ENCODE results near the gene ATRAID. TPM values are rescaled to one million over a fixed set of nuclear protein-coding genes. Genes with fewer than 3 reads are reported as not detected.

The ATRAID gene
- total and polyA plus RNA-seq, 2 experiments from 2014 or later, result 129 to 154 TPM

DNA sequence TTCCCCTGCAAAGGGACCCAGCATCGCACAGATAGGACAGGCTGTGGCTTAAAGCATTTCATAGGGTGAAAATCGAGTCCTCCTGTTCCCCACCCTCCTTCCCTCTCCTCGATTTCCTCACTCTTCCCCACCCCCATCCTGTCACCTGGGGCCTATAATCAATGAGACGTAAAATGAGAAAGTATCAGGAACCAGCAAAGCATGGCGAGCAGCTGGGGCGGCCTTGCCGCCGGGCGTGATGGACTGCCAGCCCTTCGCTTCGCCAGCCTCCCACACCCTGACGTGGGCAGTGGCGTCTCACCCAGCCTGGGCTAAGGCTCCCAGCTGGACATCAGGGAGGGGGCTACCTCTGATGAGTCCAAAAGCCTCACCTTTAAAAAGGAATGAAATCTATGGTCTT is 39.9 kb downstream of the ATRAID start:
- Mint-ChIP-seq H3K27ac (no peak overlapping the region), H3K4me1 (peaks cover 18% of the 10 kb centered on the region), H3K36me3 (ENCODE audit: low read depth) (no peaks in the 10 kb centered on the region; the same call in 2 of the 3 replicates), H3K4me3 (no peak overlapping the region), H3K27me3 (ENCODE audit: insufficient read depth, low read depth, poor library complexity) (peaks cover 20% of the 10 kb centered on the region), H3K9me3 (no peaks in the 10 kb centered on the region)
- Histone ChIP-seq H3K27me3 (ENCODE audit: insufficient read depth) (peaks cover 14% of the 10 kb centered on the region), H3K9me2 (ENCODE audit: insufficient read depth) (no peaks in the 10 kb centered on the region), H3K79me2 (replicated peaks; ENCODE audit: insufficient read depth) (no peaks in the 10 kb centered on the region), H2AFZ (no peak overlapping the region), H3F3A (replicated peaks; ENCODE audit: low read depth) (peaks cover 12% of the 10 kb centered on the region), H3K27ac (ENCODE audit: low read depth) (no peak overlapping the region), H3K4me1 (ENCODE audit: insufficient read depth) (peaks cover 10% of the 10 kb centered on the region), H3K4me3 (no peak overlapping the region), H4K20me1 (replicated peaks; ENCODE audit: insufficient read depth) (no peaks in the 10 kb centered on the region), H3K4me2 (no peak overlapping the region), H3K36me3 (ENCODE audit: insufficient read depth) (no peaks in the 10 kb centered on the region)
- ATAC-seq (no peak), DNase-seq (ENCODE audit: low spot score) (no peak)
- TF ChIP-seq, protein P1, sequence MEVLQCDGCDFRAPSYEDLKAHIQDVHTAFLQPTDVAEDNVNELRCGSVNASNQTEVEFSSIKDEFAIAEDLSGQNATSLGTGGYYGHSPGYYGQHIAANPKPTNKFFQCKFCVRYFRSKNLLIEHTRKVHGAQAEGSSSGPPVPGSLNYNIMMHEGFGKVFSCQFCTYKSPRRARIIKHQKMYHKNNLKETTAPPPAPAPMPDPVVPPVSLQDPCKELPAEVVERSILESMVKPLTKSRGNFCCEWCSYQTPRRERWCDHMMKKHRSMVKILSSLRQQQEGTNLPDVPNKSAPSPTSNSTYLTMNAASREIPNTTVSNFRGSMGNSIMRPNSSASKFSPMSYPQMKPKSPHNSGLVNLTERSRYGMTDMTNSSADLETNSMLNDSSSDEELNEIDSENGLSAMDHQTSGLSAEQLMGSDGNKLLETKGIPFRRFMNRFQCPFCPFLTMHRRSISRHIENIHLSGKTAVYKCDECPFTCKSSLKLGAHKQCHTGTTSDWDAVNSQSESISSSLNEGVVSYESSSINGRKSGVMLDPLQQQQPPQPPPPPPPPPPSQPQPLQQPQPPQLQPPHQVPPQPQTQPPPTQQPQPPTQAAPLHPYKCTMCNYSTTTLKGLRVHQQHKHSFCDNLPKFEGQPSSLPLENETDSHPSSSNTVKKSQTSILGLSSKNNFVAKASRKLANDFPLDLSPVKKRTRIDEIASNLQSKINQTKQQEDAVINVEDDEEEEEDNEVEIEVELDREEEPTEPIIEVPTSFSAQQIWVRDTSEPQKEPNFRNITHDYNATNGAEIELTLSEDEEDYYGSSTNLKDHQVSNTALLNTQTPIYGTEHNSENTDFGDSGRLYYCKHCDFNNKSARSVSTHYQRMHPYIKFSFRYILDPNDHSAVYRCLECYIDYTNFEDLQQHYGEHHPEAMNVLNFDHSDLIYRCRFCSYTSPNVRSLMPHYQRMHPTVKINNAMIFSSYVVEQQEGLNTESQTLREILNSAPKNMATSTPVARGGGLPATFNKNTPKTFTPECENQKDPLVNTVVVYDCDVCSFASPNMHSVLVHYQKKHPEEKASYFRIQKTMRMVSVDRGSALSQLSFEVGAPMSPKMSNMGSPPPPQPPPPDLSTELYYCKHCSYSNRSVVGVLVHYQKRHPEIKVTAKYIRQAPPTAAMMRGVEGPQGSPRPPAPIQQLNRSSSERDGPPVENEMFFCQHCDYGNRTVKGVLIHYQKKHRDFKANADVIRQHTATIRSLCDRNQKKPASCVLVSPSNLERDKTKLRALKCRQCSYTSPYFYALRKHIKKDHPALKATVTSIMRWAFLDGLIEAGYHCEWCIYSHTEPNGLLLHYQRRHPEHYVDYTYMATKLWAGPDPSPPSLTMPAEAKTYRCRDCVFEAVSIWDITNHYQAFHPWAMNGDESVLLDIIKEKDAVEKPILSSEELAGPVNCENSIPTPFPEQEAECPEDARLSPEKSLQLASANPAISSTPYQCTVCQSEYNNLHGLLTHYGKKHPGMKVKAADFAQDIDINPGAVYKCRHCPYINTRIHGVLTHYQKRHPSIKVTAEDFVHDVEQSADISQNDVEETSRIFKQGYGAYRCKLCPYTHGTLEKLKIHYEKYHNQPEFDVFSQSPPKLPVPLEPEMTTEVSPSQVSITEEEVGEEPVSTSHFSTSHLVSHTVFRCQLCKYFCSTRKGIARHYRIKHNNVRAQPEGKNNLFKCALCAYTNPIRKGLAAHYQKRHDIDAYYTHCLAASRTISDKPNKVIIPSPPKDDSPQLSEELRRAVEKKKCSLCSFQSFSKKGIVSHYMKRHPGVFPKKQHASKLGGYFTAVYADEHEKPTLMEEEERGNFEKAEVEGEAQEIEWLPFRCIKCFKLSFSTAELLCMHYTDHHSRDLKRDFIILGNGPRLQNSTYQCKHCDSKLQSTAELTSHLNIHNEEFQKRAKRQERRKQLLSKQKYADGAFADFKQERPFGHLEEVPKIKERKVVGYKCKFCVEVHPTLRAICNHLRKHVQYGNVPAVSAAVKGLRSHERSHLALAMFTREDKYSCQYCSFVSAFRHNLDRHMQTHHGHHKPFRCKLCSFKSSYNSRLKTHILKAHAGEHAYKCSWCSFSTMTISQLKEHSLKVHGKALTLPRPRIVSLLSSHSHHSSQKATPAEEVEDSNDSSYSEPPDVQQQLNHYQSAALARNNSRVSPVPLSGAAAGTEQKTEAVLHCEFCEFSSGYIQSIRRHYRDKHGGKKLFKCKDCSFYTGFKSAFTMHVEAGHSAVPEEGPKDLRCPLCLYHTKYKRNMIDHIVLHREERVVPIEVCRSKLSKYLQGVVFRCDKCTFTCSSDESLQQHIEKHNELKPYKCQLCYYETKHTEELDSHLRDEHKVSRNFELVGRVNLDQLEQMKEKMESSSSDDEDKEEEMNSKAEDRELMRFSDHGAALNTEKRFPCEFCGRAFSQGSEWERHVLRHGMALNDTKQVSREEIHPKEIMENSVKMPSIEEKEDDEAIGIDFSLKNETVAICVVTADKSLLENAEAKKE (CRISPR knock-in tag; IDR thresholded peaks at IDR 0.05), result no peak
- TF ChIP-seq POLR2AphosphoS5 (IDR thresholded peaks at IDR 0.05; ENCODE audit: low read depth) (no peak), EZH2 (IDR thresholded peaks at IDR 0.05; ENCODE audit: low read depth, unreplicated experiment) (no peak), STAT1 (IDR thresholded peaks at IDR 0.05; ENCODE audit: unreplicated experiment) (no peak), JUNB (IDR thresholded peaks at IDR 0.05; ENCODE audit: unreplicated experiment) (no peak), CREB1 (CRISPR knock-in tag; IDR thresholded peaks at IDR 0.05; ENCODE audit: low read depth) (no peak), EZH2phosphoT487 (IDR thresholded peaks at IDR 0.05; ENCODE audit: unreplicated experiment) (no peak), NANOG (IDR thresholded peaks at IDR 0.05; ENCODE audit: borderline replicate concordance) (no peak), ZNF114 (CRISPR knock-in tag; IDR thresholded peaks at IDR 0.05) (no peak), ZNF331 (CRISPR knock-in tag; IDR thresholded peaks at IDR 0.05; ENCODE audit: low read depth) (no peak)
- TF ChIP-seq, protein P2, sequence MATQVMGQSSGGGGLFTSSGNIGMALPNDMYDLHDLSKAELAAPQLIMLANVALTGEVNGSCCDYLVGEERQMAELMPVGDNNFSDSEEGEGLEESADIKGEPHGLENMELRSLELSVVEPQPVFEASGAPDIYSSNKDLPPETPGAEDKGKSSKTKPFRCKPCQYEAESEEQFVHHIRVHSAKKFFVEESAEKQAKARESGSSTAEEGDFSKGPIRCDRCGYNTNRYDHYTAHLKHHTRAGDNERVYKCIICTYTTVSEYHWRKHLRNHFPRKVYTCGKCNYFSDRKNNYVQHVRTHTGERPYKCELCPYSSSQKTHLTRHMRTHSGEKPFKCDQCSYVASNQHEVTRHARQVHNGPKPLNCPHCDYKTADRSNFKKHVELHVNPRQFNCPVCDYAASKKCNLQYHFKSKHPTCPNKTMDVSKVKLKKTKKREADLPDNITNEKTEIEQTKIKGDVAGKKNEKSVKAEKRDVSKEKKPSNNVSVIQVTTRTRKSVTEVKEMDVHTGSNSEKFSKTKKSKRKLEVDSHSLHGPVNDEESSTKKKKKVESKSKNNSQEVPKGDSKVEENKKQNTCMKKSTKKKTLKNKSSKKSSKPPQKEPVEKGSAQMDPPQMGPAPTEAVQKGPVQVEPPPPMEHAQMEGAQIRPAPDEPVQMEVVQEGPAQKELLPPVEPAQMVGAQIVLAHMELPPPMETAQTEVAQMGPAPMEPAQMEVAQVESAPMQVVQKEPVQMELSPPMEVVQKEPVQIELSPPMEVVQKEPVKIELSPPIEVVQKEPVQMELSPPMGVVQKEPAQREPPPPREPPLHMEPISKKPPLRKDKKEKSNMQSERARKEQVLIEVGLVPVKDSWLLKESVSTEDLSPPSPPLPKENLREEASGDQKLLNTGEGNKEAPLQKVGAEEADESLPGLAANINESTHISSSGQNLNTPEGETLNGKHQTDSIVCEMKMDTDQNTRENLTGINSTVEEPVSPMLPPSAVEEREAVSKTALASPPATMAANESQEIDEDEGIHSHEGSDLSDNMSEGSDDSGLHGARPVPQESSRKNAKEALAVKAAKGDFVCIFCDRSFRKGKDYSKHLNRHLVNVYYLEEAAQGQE (IDR thresholded peaks at IDR 0.05; ENCODE audit: unreplicated experiment), result no peak
- TF ChIP-seq, protein P3, sequence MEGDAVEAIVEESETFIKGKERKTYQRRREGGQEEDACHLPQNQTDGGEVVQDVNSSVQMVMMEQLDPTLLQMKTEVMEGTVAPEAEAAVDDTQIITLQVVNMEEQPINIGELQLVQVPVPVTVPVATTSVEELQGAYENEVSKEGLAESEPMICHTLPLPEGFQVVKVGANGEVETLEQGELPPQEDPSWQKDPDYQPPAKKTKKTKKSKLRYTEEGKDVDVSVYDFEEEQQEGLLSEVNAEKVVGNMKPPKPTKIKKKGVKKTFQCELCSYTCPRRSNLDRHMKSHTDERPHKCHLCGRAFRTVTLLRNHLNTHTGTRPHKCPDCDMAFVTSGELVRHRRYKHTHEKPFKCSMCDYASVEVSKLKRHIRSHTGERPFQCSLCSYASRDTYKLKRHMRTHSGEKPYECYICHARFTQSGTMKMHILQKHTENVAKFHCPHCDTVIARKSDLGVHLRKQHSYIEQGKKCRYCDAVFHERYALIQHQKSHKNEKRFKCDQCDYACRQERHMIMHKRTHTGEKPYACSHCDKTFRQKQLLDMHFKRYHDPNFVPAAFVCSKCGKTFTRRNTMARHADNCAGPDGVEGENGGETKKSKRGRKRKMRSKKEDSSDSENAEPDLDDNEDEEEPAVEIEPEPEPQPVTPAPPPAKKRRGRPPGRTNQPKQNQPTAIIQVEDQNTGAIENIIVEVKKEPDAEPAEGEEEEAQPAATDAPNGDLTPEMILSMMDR (conservative IDR thresholded peaks at IDR 0.05; ENCODE audit: low read depth in 2 of 2), result no peak
- TF ChIP-seq, protein P4, sequence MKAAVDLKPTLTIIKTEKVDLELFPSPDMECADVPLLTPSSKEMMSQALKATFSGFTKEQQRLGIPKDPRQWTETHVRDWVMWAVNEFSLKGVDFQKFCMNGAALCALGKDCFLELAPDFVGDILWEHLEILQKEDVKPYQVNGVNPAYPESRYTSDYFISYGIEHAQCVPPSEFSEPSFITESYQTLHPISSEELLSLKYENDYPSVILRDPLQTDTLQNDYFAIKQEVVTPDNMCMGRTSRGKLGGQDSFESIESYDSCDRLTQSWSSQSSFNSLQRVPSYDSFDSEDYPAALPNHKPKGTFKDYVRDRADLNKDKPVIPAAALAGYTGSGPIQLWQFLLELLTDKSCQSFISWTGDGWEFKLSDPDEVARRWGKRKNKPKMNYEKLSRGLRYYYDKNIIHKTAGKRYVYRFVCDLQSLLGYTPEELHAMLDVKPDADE (IDR thresholded peaks at IDR 0.05), result no peak

Data from GM23338 (cell line).